Measurements from ENCODE around the gene STK26.

- no peak for TF ChIP-seq POLR2A (IDR thresholded peaks at IDR 0.05)
- no peak for TF ChIP-seq CTCF (IDR thresholded peaks at IDR 0.05)
Measured at GRCh38 chrX:132068405-132068804, 45.3 kb downstream of the STK26 start.
